Measurements from ENCODE around the gene DEFB124.

GRCh38 chr20:31516166-31516565 is 41.2 kb upstream of the DEFB124 start:
- TF ChIP-seq CTCF (IDR thresholded peaks at IDR 0.05; ENCODE audit: poor library complexity, severe bottlenecking) (no peak), TAF1 (IDR thresholded peaks at IDR 0.05; ENCODE audit: low read depth) (no peak)

Data from neural cell (in vitro differentiated cells).